ENCODE results near the gene RPA3.
"Not testable (repeated sequence)": the region's sequence is repeated elsewhere in the genome, so short reads cannot be mapped to it uniquely, and the experiment has no call there.

RPA3 gene

GRCh38 chr7:7695111-7695817 is 23.1 kb downstream of the RPA3 start:
- Histone ChIP-seq H3K4me1 (ENCODE audit: insufficient read depth, low read length) (no peaks in the 10 kb centered on the region; the same call in 1 of the 2 replicates), H3K36me3 (ENCODE audit: insufficient read depth, low read length) (no peaks in the 10 kb centered on the region), H3K9me3 (ENCODE audit: control insufficient read depth, insufficient read depth, low read length) (no peaks in the 10 kb centered on the region), H3K9ac (ENCODE audit: low read depth, low read length) (no peak overlapping the region)

- no peaks in the 10 kb centered on the region; the same call in 1 of the 2 replicates for H3K4me1 ChIP-seq (ENCODE audit: insufficient read depth, low read length)
- H3K9ac ChIP-seq (ENCODE audit: low read depth, low read length), result no peak overlapping the region
- no peaks in the 10 kb centered on the region for H3K36me3 ChIP-seq (ENCODE audit: insufficient read depth, low read length)
- H3K9me3 ChIP-seq (ENCODE audit: control insufficient read depth, insufficient read depth, low read length), result no peaks in the 10 kb centered on the region
Observed at GRCh38 chr7:7694542-7694941, 23.9 kb downstream of the RPA3 start.

GRCh38 chr7:7693881-7694280 is 24.5 kb downstream of the RPA3 start:
- H3K9me3 ChIP-seq (ENCODE audit: control insufficient read depth, insufficient read depth, low read length), result no peaks in the 10 kb centered on the region
- H3K9ac ChIP-seq (ENCODE audit: low read depth, low read length), result no peak overlapping the region
- H3K36me3 ChIP-seq (ENCODE audit: insufficient read depth, low read length), result no peaks in the 10 kb centered on the region
- peaks cover 4% of the 10 kb centered on the region for H3K4me1 ChIP-seq (ENCODE audit: insufficient read depth, low read length)

- H3K36me3 ChIP-seq (ENCODE audit: insufficient read depth, low read length), result no peaks in the 10 kb centered on the region
- no peaks in the 10 kb centered on the region for H3K9me3 ChIP-seq (ENCODE audit: control insufficient read depth, insufficient read depth, low read length)
- no peak overlapping the region for H3K9ac ChIP-seq (ENCODE audit: low read depth, low read length)
- peaks cover 4% of the 10 kb centered on the region; the same call in 1 of the 2 replicates for H3K4me1 ChIP-seq (ENCODE audit: insufficient read depth, low read length)
Observed at GRCh38 chr7:7688956-7689355, 29.5 kb downstream of the RPA3 start.

- Histone ChIP-seq H3K9me3 (ENCODE audit: control insufficient read depth, insufficient read depth, low read length) (no peaks in the 10 kb centered on the region), H3K9ac (ENCODE audit: low read depth, low read length) (no peak overlapping the region), H3K36me3 (ENCODE audit: insufficient read depth, low read length) (no peaks in the 10 kb centered on the region), H3K4me1 (ENCODE audit: insufficient read depth, low read length) (peaks cover 4% of the 10 kb centered on the region; the same call in 1 of the 2 replicates)
Observed at GRCh38 chr7:7688310-7688709, 30.1 kb downstream of the RPA3 start.

GRCh38 chr7:7687800-7688199 is 30.6 kb downstream of the RPA3 start:
- Histone ChIP-seq H3K9me3 (ENCODE audit: control insufficient read depth, insufficient read depth, low read length) (no peaks in the 10 kb centered on the region), H3K36me3 (ENCODE audit: insufficient read depth, low read length) (no peaks in the 10 kb centered on the region), H3K4me1 (ENCODE audit: insufficient read depth, low read length) (peaks cover 4% of the 10 kb centered on the region; the same call in 1 of the 2 replicates), H3K9ac (ENCODE audit: low read depth, low read length) (no peak overlapping the region)

GRCh38 chr7:7686811-7687508 is 31.4 kb downstream of the RPA3 start:
- Histone ChIP-seq H3K9ac (ENCODE audit: low read depth, low read length) (no peak overlapping the region), H3K4me1 (ENCODE audit: insufficient read depth, low read length) (peaks cover 4% of the 10 kb centered on the region; the same call in 1 of the 2 replicates), H3K9me3 (ENCODE audit: control insufficient read depth, insufficient read depth, low read length) (no peaks in the 10 kb centered on the region)

GRCh38 chr7:7682861-7683260 is 35.5 kb downstream of the RPA3 start:
- Histone ChIP-seq H3K9me3 (ENCODE audit: control insufficient read depth, insufficient read depth, low read length) (no peaks in the 10 kb centered on the region), H3K4me1 (ENCODE audit: insufficient read depth, low read length) (peaks cover 3% of the 10 kb centered on the region; the same call in 1 of the 2 replicates), H3K9ac (ENCODE audit: low read depth, low read length) (no peak overlapping the region), H3K36me3 (ENCODE audit: insufficient read depth, low read length) (no peaks in the 10 kb centered on the region)

More at GRCh38 chr7:7686811-7687508, 31.4 kb downstream of the RPA3 start:
- H3K36me3 ChIP-seq (ENCODE audit: insufficient read depth, low read length), result no peaks in the 10 kb centered on the region

GRCh38 chr7:7681936-7682329 is 36.5 kb downstream of the RPA3 start:
- no peaks in the 10 kb centered on the region for H3K36me3 ChIP-seq (ENCODE audit: insufficient read depth, low read length)
- no peak overlapping the region for H3K9ac ChIP-seq (ENCODE audit: low read depth, low read length)
- H3K9me3 ChIP-seq (ENCODE audit: control insufficient read depth, insufficient read depth, low read length), result no peaks in the 10 kb centered on the region
- H3K4me1 ChIP-seq (ENCODE audit: insufficient read depth, low read length), result peaks cover 3% of the 10 kb centered on the region; the same call in 1 of the 2 replicates

- Histone ChIP-seq H3K9me3 (ENCODE audit: control insufficient read depth, insufficient read depth, low read length) (no peaks in the 10 kb centered on the region), H3K36me3 (ENCODE audit: insufficient read depth, low read length) (no peaks in the 10 kb centered on the region), H3K9ac (ENCODE audit: low read depth, low read length) (no peak overlapping the region), H3K4me1 (ENCODE audit: insufficient read depth, low read length) (peaks cover 3% of the 10 kb centered on the region; the same call in 1 of the 2 replicates)
Observed at GRCh38 chr7:7681191-7681935, 37.0 kb downstream of the RPA3 start.

- H3K36me3 ChIP-seq (ENCODE audit: insufficient read depth, low read length); H3K9me3 ChIP-seq (ENCODE audit: control insufficient read depth, insufficient read depth, low read length); H3K9ac ChIP-seq (ENCODE audit: low read depth, low read length); H3K4me1 ChIP-seq (ENCODE audit: insufficient read depth, low read length): not testable (repeated sequence)
Observed at GRCh38 chr7:7679640-7680039, 38.8 kb downstream of the RPA3 start.

GRCh38 chr7:7675686-7676085 is 42.7 kb downstream of the RPA3 start:
- Histone ChIP-seq H3K4me1 (ENCODE audit: insufficient read depth, low read length) (no peaks in the 10 kb centered on the region), H3K9me3 (ENCODE audit: control insufficient read depth, insufficient read depth, low read length) (no peaks in the 10 kb centered on the region), H3K9ac (ENCODE audit: low read depth, low read length) (no peak overlapping the region), H3K36me3 (ENCODE audit: insufficient read depth, low read length) (no peaks in the 10 kb centered on the region; the same call in 1 of the 2 replicates)

GRCh38 chr7:7673240-7673550 is 45.2 kb downstream of the RPA3 start:
- no peaks in the 10 kb centered on the region for H3K4me1 ChIP-seq (ENCODE audit: insufficient read depth, low read length)
- H3K9me3 ChIP-seq (ENCODE audit: control insufficient read depth, insufficient read depth, low read length), result no peaks in the 10 kb centered on the region
- no peaks in the 10 kb centered on the region; the same call in 1 of the 2 replicates for H3K36me3 ChIP-seq (ENCODE audit: insufficient read depth, low read length)
- no peak overlapping the region for H3K9ac ChIP-seq (ENCODE audit: low read depth, low read length)

- Histone ChIP-seq H3K9ac (ENCODE audit: low read depth, low read length) (no peak overlapping the region), H3K4me1 (ENCODE audit: insufficient read depth, low read length) (no peaks in the 10 kb centered on the region), H3K9me3 (ENCODE audit: control insufficient read depth, insufficient read depth, low read length) (no peaks in the 10 kb centered on the region), H3K36me3 (ENCODE audit: insufficient read depth, low read length) (no peaks in the 10 kb centered on the region; the same call in 1 of the 2 replicates)
Observed at GRCh38 chr7:7672545-7673239, 45.7 kb downstream of the RPA3 start.
